HuH-7 (cell line): Measurements from ENCODE around the gene MRPL21.
A peak's percentile ranks its signal among the peaks of the same experiment; 100 is the strongest.

Source experiments
- DNase-seq: peaks from one replicate; pipeline ENCODE4 v3.0.0; 2011; ENCODE audit warnings: low spot score

MRPL21 gene

GRCh38 chr11:68841718-68842426, 61.8 kb downstream of the MRPL21 start, which contains the start of gene CPT1A:
Gene CPT1A, minus strand, starts transcription at chr11:68841916. Its CDS starts 26,442 bp downstream, at chr11:68815474.
- DNase-seq: peak; percentile 99
